GM13977 (cell line): ENCODE measurements around the gene FGFR4.
A peak's percentile ranks its signal among the peaks of the same experiment; 100 is the strongest.

ENCODE experiments used
- DNase-seq: peaks from one replicate; pipeline ENCODE4 v3.0.0; 2012; ENCODE audit warnings: low spot score
- CTCF ChIP-seq: IDR thresholded peaks from 2 replicates; pipeline ENCODE4 v1.5.1; 2012; ENCODE audit warnings: mild to moderate bottlenecking, control low read depth; ENCODE audit not compliant: insufficient read depth; ENCODE audit errors: extremely low read depth, missing control alignments
- in situ Hi-C: fragments of 300-500 bp; cut with MboI; formaldehyde crosslinking; loops from one replicate; pipeline ENCODE4 v1.12.0; 2022; ENCODE audit warnings: low sequenced_read_pairs, low pct_unique_long_range_greater_than_20kb, mixed read lengths, inconsistent platforms; ENCODE audit not compliant: unreplicated experiment

Gene FGFR4

GRCh38 chr5:177123789-177124485 lies 37.2 kb downstream of the FGFR4 start:
- DNase-seq, result no peak
- no peak for TF ChIP-seq CTCF
- in situ Hi-C loops, result loop anchor here (25.0 kb wide), 1 partner anchor 462 kb away; no protein-coding TSS in a partner anchor

DNA sequence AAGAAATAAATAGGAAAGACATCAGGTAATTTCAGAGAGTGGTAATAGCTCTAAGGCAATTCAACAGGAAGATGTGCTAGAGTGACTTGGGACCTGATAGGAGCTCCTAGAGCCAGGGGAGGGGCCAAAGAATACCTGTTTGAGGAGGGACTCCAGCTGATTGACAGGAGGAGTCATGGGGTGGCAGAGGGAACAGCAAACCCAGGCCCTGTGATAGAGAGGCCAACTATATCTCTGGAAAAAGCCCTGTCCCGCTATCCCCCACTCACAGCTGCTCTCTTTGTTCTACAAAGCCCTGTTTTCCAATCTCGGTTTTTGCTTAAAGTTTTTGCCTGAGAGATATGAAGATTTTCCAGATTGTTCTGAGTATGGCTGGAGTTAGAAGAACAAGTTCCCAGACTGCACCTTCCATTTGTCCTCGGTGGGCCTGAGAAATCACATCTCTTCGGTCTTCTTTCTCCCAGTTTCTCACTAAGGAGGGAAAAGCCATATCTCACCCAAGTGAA lies 37.8 kb downstream of the FGFR4 start:
- in situ Hi-C loops, result loop anchor here (25.0 kb wide), 1 partner anchor 462 kb away; no protein-coding TSS in a partner anchor
- no peak for TF ChIP-seq CTCF
- peak; percentile 59 for DNase-seq

DNA sequence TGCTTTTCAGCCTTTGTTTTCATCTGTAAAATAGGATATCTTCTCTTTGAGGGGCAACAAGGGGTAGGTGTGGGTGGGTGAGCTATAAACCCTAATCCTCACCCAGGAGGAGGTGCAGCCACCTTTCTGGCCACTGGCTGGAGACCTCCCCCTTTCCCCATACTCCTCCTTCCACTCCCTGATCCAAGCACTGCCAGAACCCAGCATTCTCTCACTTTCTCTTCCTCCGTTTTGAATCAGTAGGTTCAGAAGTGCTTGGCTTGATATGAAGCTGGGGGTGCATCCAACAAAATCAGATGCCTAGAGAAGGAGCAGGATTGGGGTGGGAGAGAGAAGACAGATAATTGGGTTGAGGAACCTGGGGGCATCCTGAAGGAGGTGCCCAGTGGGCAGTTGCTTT lies 40.1 kb downstream of the FGFR4 start:
- in situ Hi-C loops, result no loop called here
- DNase-seq, result no peak
- TF ChIP-seq CTCF, result no peak

DNA sequence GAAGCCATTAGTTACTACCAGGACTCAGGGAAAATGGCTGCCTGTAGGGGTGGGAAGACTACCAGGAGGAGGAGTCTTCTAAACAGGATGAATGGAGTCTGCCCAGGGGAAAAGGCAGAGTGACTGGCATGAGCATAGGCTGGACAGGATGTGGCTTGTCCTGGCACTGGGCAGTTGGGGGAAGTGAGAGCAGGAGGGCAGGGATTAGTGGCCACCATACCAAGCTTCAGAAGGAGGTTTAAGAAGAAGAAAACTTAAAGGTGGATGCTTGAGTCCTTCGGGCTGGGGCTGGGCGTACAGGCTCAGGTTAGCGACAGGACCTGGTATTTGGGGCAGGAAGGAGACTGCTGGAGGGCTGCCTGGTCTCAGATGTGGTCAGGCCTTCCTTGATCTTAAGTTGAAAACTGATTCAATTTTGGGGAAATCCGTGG lies 41.9 kb downstream of the FGFR4 start:
- no peak for DNase-seq
- in situ Hi-C loops, result no loop called here
- no peak for TF ChIP-seq CTCF

- no peak for TF ChIP-seq CTCF
- in situ Hi-C loops, result no loop called here
- DNase-seq, result no peak
These were observed 43.7 kb downstream of the FGFR4 start for GRCh38 chr5:177130211-177131018.

- TF ChIP-seq CTCF, result no peak
- no peak for DNase-seq
- in situ Hi-C loops, result no loop called here
These were observed 44.3 kb downstream of the FGFR4 start for GRCh38 chr5:177131019-177131320.
